SHP77 (cell line): ENCODE results near the gene DGCR6L.
"Not testable (repeated sequence)": the region's sequence is repeated elsewhere in the genome, so short reads cannot be mapped to it uniquely, and the experiment has no call there.

Source experiments
- DNase-seq, 2 experiments: peaks; one replicate each; lab custom pipeline; 2025; lab: John Stamatoyannopoulos, UW

Gene DGCR6L

GRCh38 chr22:20319745-20320658, at the start of gene DGCR6L:
Gene DGCR6L (minus strand): TSS chr22:20320060. CDS start chr22:20319988, 72 bp downstream.
- peak; percentile 71 to 84 for DNase-seq

DNA sequence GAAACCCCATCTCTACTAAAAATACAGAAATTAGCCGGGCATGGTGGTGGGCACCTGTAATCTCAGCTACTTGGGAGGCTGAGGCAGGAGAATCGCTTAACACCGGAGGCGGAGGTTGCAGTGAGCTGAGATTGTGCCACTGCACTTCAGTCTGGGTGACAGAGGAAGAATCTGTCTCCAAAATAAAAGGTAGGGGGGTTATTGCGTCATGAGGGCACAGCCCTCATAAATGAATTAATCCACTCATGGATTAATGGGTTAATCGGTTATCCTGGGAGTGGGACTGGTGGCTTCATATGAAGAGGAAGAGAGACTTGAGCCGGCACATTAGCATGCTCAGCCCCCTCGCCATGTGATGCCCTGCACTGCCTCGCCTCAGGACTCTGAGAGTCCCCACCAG, 49.0 kb upstream of the DGCR6L start:
- not testable (repeated sequence) for DNase-seq

DNA sequence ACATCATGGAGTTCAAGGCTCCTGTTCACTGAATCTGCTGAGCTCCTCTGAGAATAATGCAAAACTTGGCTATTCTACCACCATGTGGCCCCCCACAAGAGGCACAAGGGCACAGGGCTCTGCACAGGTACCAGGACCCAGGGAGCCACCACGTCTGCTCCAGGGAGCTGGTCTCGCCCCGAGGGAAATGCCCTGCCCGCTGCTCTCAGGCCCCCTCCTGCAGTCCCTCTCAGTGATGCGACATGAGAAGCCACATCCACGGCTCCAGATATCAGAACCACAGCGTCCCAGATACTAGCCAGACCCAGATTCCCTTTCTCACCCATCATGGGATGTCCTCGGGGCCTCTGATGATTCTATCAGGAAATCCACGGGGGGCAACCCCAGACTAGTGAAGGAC, 47.0 kb upstream of the DGCR6L start:
- DNase-seq = not testable (repeated sequence)

GRCh38 chr22:20364335-20365260, 44.7 kb upstream of the DGCR6L start:
- DNase-seq = not testable (repeated sequence)

DNA sequence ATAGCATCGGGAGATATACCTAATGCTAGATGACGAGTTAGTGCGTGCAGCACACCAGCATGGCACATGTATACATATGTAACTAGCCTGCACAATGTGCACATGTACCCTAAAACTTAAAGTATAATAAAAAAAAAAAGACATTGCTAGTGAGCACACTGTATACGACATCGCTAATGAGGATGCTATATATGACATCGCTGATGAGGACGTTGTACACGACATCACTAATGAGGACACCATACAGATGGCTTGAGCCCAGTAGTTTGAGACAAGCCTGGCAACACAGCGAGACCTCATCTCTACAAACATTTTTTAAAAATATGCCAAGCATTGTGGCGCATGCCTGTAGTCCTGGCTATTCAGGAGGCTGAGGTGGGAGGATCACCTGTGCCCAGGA, 42.5 kb upstream of the DGCR6L start:
- not testable (repeated sequence) for DNase-seq

DNA sequence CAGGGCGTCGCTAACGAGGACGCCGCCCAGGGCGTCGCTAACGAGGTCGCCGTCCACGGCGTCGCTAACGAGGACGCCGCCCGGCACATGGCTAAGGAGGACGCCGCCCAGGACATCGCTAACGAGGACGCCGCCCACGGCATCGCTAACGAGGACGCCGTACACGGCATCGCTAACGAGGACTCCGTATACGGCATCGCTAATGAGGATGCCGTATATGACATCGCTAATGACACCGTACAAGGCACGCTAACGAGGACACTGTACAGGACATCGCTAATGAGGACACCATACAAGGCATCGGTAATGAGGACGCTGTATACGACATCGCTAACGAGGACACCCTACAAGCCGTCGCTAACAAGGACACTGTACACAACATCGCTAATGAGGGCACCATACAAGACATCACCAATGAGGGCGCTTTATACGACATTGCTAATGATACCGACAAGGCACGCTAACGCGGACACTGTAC, 41.9 kb upstream of the DGCR6L start:
- not testable (repeated sequence) for DNase-seq

GRCh38 chr22:20360866-20361751, 41.2 kb upstream of the DGCR6L start:
- DNase-seq = not testable (repeated sequence)

DNA sequence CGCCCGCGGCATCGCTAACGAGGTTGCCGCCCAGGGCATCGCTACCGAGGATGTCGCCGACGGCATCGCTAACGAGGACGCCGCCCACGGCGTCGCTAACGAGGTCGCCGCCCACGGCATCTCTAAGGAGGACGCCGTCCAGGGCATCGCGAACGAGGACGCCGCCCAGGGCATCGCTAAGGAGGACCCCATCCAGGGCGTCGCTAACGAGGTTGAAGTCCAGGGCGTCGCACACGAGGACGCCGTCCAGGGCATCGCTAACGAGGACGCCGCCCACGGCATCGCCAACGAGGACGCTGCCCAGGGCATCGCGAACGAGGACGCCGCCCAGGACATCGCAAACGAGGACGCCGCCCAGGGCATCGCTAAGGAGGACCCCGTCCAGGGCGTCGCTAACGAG, 40.4 kb upstream of the DGCR6L start:
- DNase-seq = not testable (repeated sequence)

DNA sequence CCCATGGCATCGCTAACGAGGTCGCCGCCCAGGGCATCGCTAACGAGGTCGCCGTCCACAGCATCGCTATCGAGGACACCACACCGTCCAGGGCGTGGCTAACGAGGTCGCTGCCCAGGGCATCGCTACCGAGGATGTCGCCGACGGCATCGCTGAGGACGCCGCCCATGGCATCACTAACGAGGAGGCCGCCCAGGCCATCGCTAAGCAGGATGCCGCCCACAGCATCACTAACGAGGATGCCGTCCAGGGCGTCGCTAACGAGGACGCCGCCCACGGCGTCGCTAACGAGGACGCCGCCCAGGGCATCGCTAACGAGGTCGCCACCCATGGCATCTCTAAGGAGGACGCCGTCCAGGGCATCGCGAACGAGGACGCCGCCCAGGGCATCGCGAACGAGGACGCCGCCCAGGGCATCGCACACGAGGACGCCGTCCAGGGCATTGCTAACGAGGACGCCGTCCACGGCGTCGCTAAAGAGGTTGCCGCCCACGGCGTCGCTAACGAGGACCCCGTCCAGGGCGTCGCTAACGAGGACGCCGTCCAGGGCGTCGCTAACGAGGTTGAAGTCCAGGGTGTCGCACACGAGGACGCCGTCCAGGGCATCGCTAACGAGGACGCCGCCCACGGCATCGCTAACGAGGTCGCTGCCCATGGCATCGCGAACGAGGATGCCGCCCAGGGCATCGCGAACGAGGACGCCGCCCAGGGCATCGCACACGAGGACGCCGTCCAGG, 38.8 kb upstream of the DGCR6L start:
- DNase-seq = not testable (repeated sequence)

DNA sequence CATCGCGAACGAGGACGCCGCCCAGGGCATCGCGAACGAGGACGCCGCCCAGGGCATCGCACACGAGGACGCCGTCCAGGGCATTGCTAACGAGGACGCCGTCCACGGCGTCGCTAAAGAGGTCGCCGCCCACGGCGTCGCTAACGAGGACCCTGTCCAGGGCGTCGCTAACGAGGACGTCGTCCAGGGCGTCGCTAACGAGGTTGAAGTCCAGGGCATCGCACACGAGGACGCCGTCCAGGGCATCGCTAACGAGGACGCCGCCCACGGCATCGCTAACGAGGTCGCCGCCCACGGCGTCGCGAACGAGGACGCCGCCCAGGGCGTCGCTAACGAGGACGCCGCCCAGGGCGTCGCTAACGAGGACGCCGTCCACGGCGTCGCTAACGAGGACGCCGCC, 38.1 kb upstream of the DGCR6L start:
- DNase-seq = not testable (repeated sequence)

DNA sequence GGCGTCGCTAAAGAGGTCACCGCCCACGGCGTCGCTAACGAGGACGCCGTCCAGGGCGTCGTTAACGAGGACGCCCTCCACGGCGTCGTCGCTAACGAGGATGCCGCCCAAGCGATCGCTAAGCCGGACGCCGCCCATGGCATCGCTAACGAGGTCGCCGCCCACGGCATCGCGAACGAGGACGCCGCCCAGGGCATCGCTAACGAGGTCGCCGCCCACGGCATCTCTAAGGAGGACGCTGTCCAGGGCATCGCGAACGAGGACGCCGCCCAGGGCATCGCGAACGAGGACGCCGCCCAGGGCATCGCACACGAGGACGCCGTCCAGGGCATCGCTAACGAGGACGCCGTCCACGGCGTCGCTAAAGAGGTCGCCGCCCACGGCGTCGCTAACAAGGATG, 37.0 kb upstream of the DGCR6L start:
- not testable (repeated sequence) for DNase-seq

DNA sequence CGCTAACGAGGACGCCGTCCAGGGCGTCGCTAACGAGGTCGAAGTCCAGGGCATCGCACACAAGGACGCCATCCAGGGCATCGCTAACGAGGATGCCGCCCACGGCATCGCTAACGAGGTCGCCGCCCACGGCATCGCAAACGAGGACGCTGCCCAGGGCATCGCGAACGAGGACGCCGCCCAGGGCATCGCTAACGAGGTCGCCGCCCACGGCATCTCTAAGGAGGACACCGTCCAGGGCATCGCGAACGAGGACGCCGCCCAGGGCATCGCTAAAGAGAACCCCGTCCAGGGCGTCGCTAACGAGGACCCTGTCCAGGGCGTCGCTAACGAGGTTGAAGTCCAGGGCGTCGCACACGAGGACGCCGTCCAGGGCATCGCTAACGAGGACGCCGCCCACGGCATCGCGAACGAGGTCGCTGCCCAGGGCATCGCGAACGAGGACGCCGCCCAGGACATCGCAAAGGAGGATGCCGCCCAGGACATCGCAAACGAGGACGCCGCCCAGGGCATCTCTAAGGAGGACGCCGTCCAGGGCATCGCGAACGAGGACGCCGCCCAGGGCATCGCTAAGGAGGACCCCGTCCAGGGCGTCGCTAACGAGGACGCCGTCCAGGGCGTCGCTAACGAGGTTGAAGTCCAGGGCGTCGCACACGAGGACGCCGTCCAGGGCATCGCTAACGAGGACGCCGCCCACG, 36.2 kb upstream of the DGCR6L start:
- not testable (repeated sequence) for DNase-seq

DNA sequence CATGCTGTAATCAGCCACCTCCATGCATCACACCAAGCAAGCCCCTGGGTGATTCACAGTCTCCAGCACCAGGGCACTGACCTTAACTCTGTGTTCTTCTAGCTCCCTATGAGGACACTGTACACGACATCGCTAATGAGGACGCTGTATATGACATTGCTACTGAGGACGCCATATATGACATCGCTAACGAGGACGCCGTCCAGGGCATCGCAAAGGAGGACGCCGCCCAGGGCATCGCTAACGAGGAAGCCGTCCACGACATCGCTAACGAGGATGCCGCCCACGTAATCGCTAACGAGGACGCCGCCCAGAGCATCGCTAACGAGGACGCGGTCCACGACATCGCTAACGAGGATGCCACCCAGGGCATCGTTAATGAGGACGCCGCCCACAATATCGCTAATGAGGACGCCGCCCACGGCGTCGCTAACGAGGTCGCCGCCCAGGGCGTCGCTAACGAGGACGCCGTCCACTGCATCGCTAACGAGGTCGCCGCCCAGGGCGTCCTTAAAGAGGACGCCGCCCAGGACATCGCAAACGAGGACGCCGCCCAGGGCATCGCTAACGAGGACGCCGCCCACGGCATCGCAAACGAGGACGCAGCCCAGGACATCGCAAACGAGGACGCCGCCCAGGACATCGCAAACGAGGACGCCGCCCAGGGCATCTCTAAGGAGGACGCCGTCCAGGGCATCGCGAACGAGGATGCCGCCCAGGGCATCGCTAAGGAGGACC, 34.5 kb upstream of the DGCR6L start:
- DNase-seq = no peak

DNA sequence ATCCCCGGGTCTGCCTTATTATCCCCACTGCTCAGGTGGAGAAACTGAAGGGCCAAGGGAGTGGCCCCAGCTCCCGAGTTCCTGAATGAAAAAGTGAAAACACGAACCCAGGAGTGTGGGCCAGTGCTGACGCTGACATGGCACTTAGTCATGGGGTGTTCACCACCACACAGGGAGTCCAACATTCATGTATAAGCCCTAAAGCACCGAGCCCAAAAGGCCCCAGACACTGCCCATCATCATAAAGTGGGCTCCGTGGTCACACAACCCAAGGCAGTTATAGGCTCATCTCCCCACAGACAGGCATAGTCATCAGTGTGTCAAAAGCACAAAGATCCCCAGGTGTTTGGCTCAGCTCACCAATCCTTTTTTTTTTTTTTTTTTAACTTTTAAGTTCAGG, 32.7 kb upstream of the DGCR6L start:
- not testable (repeated sequence) for DNase-seq

DNA sequence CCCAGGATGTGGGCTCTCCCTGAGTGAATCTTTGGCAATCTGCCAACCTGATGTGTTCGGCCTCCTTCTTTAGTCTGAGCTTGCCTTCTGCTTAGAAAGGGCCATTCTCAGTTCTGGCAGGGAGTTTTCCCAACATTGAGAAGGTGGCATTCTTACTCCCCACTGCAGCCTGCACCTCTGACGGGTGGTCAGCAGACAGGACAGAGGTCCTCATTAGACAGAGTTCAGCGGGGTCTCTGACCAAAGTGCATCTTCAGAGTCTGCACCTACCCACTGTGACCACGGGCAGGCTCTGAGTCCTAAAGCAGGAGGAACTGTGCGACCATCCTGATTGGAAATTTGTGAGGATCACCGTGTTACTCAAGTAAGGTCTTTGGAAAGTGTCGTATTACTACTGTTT, 26.7 kb upstream of the DGCR6L start:
- not testable (repeated sequence) for DNase-seq

- DNase-seq = not testable (repeated sequence)
Observed at GRCh38 chr22:20338291-20338690, 18.4 kb upstream of the DGCR6L start.

- not testable (repeated sequence) for DNase-seq
Observed at GRCh38 chr22:20337807-20338206, 17.9 kb upstream of the DGCR6L start.

DNA sequence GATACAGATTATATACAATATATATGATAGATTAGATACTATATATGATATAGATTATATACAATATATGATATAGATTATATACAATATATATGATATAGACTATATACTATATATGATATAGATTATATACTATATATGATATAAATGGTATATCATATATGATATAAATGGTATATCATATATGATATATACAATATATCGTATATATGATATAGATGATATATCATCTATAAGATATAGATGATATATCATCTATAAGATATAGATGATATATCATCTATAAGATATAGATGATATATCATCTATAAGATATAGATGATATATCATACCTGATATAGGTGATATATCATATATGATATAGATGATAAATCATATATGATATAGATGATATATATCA, 16.7 kb upstream of the DGCR6L start:
- DNase-seq = not testable (repeated sequence)

- not testable (repeated sequence) for DNase-seq
Observed at GRCh38 chr22:20328569-20328930, 8.7 kb upstream of the DGCR6L start.
